Stomach (tissue), 4 donors: ENCODE measurements around the gene CCSAP.
"Not testable (repeated sequence)": the region's sequence is repeated elsewhere in the genome, so short reads cannot be mapped to it uniquely, and the experiment has no call there.

Experiments used
- POLR2A ChIP-seq, 4 donors: fragments of 450-650 bp; IDR thresholded peaks; one replicate each; pipeline ENCODE4 v1.6.1; 2016; ENCODE audit warnings: antibody characterized with exemption in 4 of 4, control low read depth in 2 of 4, mild to moderate bottlenecking in 1 of 4, moderate library complexity in 1 of 4
- POLR2AphosphoS5 ChIP-seq, 3 donors: sonication (generic); formaldehyde crosslinking; IDR thresholded peaks; one replicate each; pipeline ENCODE4 v1.6.1; 2016; ENCODE audit warnings: antibody characterized with exemption in 3 of 3
- TF ChIP-seq, protein P1 (sequence below), 7 experiments: fragments of 450-650 bp in 4 of 7; fragments of 200-600 bp in 3 of 7; sonication (generic) in 3 of 7; IDR thresholded peaks; one replicate each; pipeline ENCODE4 v1.5.1; 2016 to 2019; ENCODE audit warnings: antibody characterized with exemption in 7 of 7, control low read depth in 2 of 7, mild to moderate bottlenecking in 1 of 7

DNA sequence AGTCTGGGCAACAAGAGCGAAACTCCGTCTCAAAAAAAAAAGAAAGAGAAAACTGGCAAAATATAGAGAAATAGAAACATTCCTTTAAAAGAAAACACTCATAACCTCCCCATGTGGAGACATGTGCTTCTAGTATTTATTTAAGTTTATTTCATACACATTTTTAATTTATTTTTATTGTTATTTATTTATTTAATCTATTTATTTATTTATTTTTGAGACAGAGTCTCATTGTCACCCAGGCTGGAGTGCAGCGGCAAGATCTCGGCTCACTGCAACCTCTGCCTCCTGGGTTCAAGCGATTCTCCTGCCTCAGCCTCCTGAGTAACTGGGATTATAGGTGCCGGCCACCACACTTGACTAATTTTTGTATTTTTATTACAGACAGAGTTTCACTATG lies 35.2 kb upstream of the CCSAP start:
- TF ChIP-seq, protein P1, sequence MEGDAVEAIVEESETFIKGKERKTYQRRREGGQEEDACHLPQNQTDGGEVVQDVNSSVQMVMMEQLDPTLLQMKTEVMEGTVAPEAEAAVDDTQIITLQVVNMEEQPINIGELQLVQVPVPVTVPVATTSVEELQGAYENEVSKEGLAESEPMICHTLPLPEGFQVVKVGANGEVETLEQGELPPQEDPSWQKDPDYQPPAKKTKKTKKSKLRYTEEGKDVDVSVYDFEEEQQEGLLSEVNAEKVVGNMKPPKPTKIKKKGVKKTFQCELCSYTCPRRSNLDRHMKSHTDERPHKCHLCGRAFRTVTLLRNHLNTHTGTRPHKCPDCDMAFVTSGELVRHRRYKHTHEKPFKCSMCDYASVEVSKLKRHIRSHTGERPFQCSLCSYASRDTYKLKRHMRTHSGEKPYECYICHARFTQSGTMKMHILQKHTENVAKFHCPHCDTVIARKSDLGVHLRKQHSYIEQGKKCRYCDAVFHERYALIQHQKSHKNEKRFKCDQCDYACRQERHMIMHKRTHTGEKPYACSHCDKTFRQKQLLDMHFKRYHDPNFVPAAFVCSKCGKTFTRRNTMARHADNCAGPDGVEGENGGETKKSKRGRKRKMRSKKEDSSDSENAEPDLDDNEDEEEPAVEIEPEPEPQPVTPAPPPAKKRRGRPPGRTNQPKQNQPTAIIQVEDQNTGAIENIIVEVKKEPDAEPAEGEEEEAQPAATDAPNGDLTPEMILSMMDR (IDR thresholded peaks at IDR 0.05), result not testable (repeated sequence)
- TF ChIP-seq POLR2AphosphoS5, POLR2A (IDR thresholded peaks at IDR 0.05): not testable (repeated sequence)
